HG03045 (cell line): ENCODE results near the gene SERPING1.

ENCODE experiments used
- ATAC-seq: cut with Tn5 transposase; IDR thresholded peaks from one replicate; pipeline ENCODE4 v1.9.1; 2021; ENCODE audit warnings: mild to moderate bottlenecking, moderate library complexity; ENCODE audit not compliant: unreplicated experiment

Gene SERPING1

DNA sequence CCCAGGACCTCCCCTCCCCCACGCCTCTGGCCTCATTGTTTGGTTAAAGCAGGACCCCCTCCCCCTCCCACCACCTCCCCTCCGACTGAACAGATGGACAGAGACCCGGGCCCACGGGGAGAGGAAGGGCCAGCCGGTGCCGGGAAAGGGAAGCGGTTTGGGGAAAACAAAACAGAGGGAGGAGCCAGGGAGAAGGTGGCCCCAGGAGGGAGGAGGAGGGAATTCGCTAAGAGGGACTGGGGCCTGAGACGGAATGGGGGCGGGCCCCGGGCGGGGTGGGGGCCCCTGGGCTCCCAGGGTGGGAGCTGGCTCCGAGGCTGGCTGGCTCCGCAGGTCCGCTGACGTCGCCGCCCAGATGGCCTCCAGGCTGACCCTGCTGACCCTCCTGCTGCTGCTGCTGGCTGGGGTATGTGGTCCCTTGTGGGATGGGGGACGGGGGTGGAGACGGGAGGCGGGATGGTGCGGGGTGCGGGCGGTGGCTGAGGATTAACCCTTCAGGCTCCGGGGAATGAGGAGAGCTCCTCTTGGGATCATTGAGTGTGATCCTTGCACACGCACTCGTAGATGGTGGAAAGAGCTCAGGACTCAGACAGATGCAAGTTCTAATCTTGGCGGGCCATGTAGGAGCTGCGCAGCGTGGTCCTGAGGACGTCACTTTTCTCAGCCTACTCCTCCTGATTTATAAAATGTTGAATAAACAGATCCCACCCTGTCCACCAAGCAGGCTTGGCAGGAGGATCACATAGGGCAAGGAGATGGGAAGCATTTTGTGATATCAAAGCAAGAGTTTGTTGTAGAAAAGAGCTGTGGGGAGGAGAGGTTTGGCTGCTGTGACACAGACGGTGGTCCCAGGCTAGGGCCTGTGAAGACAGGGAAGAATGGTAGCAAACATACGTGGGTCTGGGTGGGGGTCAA is 688 bp downstream of the SERPING1 start:
- no peak for ATAC-seq

DNA sequence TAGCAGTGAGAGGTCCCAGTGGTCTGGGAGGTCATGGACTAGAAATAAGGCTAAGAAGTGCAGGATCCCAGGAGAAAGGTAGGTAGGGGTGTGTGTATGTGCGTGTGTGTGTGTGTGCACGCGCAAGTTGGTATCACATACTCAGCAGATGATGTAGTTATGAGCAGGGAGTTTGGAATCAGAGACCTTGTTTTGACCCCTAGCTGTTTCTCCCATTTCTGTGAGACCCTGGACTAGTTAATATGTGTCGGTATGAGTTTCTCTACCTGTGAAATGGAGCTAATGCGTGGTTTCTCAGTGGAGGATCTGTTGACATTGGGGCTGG is 1.3 kb downstream of the SERPING1 start:
- no peak for ATAC-seq

DNA sequence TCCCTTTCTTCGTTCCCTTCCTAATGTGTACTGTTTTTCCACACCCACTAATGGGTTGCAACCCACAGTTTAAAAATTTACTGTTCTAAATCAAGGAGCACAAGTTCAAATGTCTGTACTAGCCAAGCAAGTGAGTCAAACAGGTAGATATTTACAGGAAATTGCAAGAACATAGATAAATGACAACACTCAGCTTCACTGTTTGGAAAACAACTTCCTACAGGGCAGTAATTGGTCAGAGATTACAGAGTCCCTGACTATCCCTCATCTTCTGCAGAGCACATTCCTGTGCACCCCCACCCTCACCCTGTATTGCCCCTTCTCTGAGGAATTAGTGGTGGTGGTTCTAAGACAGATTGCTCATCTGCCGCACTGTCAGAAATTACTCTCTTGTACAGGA is 1.9 kb downstream of the SERPING1 start:
- no peak for ATAC-seq

DNA sequence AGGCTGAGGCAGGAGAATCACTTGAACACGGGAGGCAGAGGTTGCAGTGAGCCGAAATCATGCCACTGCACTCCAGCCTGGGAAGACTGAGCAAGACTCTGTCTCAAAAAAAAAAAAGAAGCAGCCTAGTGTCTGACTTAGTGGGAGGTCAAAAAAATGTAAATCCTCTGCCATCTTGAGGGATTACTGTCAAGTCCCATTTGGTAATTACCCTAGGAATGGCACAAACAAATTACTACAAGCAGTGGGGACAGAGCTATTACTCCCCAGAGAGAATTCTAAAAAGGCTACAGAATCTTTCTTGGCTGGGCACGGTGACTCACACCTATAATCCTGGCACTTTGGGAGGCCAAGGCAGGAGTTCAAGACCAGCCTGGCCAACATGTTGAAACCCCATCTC is 3.8 kb downstream of the SERPING1 start:
- no peak for ATAC-seq

DNA sequence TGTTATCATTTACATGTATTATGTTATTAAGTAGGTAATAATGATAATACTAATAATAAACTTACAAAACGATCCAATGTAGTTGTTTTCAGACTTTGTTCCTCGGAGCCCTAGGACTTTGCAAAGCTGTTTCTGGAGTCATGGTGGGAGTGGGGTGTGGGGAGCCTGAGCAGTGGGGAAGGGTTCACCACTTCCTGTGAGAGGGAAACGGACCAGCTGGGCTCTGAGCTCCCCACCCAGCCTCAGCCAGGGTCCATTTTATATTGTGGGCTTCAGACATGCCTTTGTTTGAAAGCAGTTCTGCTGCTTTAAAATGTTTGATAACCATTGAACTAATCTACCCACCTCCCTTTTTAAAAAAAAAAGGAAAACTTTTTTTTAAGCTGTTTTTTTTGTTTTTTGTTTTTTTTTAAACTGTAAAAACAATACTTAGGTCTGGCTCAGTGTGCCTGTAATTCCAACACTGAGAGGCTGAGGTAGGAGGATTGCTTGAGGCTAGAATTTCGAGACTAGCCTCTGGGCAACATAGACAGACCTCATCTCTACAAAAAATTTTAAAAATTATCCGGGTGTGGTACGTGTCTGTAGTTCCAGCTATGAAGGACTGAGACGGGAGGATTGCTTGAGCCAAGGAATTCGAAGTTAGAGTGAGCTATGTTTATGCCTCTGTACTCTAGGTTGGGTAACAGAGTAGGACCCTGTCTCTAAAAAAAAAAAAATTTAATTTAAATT is 7.0 kb downstream of the SERPING1 start:
- ATAC-seq, result no peak

DNA sequence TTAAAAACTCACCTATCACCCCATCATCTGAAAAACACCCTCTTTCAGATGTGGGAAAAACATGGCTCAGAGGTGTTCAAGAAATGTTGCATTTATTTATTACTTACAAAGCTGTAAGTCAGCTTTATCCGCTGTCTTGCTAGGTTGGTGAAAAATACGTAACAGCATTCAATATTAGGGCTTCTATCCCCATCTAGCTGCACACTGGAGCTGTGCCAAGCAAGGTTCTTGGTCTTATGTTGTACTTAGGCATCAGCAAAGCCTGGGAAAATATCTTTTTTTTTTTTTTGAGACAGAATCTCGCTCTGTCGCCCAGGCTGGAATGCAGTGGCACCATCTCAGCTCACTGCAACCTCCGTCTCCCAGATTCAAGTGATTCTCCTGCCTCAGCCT is 7.5 kb downstream of the SERPING1 start:
- no peak for ATAC-seq

DNA sequence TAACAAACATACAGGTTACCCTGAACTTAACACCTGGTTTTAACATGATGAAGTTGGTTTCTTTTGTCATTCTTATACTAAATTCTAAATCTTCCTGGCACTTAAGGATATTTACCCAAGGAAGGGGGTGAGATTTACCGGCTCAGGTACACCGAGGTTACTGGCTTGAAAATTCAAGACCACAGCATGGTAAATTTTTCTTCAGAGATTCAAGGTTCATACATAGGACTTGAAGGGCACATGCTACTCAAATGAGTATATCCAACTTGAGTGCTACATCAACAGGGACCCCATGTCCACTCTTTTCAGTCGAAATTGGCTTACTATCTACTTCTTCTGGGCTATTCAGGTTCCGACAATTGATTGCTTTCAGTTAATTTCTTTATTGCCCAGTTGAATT is 12.7 kb downstream of the SERPING1 start:
- no peak for ATAC-seq

DNA sequence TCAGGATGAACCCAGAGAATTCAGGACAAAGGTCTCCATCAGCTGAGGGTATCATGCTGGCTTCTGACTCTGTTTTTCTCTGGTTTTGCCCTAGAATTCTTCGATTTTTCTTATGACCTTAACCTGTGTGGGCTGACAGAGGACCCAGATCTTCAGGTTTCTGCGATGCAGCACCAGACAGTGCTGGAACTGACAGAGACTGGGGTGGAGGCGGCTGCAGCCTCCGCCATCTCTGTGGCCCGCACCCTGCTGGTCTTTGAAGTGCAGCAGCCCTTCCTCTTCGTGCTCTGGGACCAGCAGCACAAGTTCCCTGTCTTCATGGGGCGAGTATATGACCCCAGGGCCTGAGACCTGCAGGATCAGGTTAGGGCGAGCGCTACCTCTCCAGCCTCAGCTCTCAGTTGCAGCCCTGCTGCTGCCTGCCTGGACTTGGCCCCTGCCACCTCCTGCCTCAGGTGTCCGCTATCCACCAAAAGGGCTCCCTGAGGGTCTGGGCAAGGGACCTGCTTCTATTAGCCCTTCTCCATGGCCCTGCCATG is 16.8 kb downstream of the SERPING1 start:
- ATAC-seq, result no peak

DNA sequence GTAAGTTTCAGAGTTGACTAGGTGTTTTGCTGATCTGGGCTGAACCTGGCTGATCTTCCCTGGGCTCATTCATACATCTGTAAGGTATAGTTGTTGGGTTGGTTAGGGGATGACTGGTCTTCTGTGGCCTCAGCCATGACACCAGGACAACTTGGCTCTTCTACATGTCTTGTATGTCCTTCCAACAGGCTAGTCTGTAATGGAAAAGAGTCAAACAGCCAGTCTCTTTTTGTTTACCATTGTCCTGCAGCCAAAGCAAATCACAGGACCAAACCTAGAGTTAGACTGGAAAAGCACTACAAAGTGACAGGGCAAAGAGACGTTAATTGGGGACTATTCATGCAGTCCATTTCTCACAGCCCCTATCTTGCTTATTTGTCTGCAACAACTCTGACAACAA is 17.8 kb downstream of the SERPING1 start:
- no peak for ATAC-seq

DNA sequence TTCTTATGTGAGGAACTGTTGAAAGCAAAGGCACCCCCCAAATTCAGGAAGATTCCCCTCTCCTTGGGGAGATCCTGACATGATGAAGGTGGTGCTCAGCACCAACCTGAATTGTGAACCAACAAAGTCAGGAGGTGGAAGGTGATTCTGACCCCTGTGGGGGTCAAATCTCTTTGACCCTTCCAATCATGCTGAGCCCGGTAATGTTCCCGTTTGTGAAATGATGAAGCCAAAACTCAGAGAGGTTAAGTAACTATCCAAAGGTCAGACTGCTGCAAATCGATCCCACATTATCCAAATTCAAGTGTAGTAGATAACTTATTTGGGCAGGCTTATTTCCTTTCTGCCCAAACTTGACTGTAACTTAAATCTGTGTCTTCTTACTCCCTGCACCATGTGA is 19.1 kb downstream of the SERPING1 start:
- ATAC-seq, result no peak

DNA sequence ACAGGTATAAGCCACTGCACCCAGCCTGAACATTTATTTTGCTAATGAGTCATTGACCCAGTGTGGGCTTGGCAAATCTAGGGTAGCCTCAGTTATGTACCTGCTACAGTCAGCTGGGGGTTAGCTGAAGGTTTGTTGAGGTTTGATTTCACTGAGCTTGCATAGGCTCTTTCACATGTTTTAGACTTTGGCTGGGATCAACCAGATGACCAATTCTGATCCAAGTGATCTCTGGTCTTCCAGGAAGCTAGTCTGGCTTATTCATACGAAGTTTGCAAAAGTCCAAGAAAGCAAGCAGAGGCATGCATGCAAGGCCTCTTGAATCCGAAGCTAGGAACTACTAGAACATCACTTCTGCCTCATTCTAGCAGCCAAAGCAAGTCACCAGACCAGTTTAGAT is 21.0 kb downstream of the SERPING1 start:
- ATAC-seq, result no peak

DNA sequence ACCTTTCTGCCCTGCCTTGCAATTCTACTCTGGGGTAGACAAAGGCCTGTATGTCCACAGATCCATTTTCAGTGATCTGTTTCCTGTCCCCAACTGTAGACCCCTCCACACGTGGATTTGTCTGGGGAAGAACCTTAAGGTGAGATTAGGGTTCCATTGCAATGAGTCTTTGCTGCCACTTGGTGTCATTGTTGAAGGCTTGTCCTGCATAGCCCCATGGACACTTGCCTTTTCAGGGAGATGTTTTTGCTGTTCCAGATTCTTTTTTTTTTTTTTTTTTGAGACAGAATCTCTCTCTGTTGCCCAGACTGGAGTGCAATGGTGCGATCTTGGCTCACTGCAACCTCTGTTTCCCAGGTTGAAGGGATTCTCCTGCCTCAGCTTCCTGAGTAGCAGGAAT is 21.8 kb downstream of the SERPING1 start:
- no peak for ATAC-seq

DNA sequence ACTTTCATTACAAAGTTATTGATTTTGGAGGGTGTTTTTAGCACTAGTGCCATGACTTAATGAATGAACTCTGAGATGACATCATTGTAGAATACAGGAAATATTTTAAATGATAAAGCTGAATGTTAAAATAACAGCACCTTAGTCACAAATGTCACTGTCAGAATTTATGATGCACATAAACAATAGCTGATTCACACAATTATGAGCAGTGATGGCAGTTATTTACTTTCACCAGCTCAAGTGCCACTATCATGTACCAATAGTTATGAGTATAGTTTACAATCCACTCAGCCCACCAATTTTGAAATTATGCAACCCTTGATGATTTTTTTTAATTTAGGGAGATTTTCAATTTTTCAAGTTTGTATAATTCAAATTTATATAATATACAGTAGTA is 23.0 kb downstream of the SERPING1 start:
- no peak for ATAC-seq

DNA sequence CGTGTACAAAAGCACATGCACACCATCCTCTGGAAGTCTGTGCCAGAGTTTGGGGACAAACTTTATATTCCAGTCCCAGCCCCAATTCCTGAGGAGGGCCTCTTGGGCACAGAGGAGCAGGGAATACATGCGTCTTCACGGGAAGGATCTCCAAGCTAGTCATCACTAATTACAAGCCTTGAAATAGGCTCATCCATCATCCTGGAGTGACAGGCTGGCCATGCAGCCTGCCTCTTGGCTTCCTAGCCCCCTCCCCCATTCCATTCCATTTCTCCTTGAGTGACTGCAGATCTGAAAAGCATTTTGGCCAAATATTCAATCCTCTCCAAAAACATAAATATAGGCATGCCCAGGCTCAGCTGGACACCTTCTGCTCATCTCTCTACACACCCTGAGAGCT is 24.8 kb downstream of the SERPING1 start:
- ATAC-seq, result no peak

DNA sequence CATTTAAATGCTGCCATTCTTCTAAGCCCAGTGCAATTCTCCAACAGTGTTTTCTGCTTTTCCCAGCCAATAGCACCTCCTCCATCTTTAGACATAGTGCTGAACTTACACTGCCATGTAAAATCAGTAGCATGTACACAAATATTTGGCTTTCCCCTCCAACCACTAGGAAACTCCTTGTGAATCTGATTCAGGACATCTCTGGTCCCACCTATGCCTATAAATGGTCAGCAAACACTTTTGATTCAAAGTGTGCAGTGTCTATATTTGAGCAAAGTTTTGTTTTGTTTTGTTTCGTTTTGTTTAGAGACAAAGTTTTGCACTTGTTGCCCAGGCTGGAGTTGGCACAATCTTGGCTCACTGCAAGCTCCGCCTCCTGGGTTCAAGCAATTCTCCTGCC is 27.4 kb downstream of the SERPING1 start:
- ATAC-seq, result no peak

DNA sequence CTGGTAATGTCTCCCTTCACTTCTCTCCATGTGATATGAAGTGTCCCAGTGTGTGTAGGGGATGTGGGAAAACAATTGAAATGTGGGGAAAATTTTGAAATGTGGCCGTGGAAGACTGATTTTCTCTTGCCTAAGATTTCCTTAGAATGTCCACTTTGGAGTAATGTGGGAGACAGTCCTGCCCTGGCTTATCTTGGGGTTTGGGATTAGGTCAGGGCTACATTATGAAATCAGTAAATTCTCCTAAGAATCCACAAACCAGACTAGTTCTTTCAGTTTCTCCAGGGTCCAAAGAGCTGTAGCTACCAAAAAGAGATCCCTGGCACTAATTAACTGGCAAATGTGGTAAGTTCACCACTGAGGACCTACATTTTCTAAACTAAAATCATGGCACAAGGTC is 29.4 kb downstream of the SERPING1 start:
- ATAC-seq, result no peak

DNA sequence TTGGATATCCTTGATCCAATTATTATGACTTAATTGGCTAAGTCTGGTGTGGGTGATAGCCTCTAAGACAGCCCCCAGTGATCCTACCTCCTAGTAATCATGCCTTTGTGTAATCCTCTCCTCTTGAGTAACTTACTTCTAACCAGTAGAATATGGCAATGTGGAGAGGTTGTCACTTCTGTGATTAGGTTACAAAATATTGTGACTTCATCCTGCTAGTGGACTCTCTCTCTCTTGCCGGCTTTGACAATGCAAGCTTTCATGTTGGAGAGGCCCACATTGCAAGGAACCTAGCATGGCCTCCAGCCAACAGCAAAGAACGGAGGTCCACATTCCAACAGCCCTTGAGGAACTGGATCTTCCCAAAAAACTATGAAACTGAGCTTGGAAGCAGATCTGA is 32.7 kb downstream of the SERPING1 start:
- no peak for ATAC-seq

DNA sequence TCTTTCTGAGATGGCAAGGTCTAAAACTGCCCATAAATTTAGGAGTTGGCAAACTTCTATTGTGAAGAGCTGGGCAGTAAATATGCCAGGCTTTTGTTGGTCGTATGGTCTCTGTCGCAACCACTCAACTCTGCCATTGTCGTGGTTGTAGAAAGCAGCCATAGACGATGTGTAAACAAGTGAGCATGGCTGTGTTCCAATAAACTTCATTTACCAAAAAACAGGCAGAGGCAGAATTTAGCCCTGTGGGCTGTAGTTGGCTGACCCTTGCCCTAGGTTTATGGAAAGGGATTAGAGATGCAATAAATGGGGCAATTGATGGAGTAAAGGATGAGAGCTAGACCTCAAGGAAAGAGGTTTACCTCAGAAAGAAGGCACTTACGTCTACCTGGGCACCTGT is 34.6 kb downstream of the SERPING1 start:
- ATAC-seq, result no peak

DNA sequence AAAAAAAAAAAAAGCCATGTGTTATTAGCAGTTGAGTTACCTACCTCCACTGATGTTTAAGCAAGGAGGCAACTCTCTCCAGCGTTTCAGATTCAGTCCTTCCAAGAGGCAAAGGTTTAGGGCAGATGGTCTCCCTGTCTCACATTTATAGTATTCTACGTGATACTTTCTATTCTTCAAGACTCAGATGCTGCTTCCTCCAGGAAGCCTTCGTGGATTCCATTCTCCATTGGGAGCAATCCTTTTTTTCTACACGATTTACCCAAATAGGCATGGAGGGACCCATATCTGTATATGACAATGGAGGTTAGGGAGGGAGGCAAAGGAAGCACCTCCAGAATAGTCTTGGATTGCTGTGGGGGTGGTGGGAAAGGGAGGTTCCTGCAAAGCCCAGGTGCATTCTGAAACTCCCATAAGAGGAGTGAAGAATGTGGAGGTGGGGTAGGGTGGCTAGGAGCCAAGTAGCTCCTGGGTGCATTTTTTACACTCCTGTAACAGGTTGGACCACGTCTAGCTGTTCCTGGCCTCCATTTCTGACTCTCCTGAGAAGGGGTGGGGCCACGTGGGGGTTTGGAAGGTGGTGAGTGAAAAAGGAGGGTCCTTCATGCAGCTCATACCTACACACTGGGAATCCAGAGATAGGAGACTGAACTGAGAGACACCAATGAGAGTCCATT is 36.0 kb downstream of the SERPING1 start:
- no peak for ATAC-seq

DNA sequence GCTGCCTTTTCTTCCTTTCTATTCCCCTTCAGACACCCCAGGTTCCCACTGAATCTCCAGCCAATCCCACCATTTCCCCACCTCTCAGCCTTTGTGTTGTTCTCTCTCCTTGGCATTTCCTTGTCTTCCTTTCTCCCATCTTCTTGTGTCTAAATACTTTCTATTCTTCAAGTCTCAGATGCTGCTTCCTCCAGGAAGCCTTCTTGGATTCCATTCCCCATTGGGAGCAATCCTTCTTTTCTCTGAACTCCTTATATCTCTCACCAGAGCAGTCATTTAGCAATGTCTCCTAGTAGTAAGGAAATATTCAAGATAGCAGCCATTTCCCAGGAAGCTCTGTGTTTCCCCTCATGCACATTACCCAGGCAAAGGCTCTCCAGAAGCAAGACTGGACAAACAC is 36.8 kb downstream of the SERPING1 start:
- no peak for ATAC-seq

DNA sequence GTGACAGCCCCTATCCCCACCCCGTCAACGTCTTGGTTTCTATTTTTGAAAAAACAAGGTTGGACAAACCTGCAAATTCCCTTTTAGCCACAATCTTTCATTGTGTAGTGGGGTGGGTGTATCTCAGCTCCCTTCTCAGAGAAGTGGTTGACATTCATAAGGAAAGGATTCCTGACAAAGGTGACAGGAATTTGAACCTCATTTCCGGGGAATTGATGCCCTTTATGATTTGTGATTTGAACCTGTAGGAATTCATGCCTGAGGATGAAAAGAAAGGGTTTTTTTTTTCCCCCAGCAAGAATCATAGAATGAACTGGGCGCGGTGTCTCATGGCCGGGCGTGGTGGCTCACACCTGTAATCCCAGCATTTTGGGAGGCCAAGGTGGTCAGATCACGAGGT is 37.8 kb downstream of the SERPING1 start:
- no peak for ATAC-seq

DNA sequence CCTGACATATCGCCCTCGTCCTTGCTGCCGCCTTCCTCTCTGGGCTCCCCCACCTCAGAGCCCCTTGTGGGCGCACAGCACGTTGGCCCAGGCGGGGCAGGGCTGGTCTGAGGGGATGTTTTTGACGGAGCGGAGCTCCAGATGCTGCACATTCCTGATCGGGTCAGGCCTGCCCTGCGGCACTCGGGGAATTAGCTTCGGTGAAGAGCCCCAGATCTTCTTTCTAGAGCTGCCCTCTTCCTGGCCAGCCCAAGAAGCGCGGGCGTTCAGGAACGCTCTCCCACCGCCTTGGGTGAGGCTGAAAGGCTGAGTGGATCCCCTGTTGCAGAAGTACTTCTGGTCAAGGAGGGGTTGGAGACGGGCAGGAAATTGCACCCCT is 40.1 kb downstream of the SERPING1 start:
- no peak for ATAC-seq
